Neural cell (in vitro differentiated cells): Measurements from ENCODE around the gene TMEFF1. TPM values are rescaled to one million over a fixed set of nuclear protein-coding genes. Genes with fewer than 3 reads are reported as not detected.

Experiments used
- H2AFZ ChIP-seq: fragments of 200-600, 300-800 bp; sonication (generic), shearing (Covaris generic); 2 replicates; pipeline ENCODE4 v1.6.0; 2014; ENCODE audit warnings: low read depth, mild to moderate bottlenecking, antibody characterized with exemption, low read length, moderate library complexity
- H3F3A ChIP-seq: fragments of 200-600 bp; shearing (Covaris generic); 2 replicates; pipeline ENCODE4 v1.6.1; 2016; ENCODE audit warnings: mild to moderate bottlenecking, moderate library complexity, mixed read lengths, antibody characterized with exemption, low read length; ENCODE audit not compliant: insufficient read depth, poor library complexity, severe bottlenecking
- H3K27ac ChIP-seq: fragments of 200-600, 300-800 bp; sonication (generic), shearing (Covaris generic); 2 replicates; pipeline ENCODE4 v1.5.1; 2014; ENCODE audit warnings: mild to moderate bottlenecking, low read length, moderate library complexity
- H3K27me3 ChIP-seq: fragments of 300-800, 200-600 bp; sonication (generic), shearing (Covaris generic); 2 replicates; pipeline ENCODE4 v1.6.0; 2014; ENCODE audit warnings: mild to moderate bottlenecking, low read depth, low read length, moderate library complexity; ENCODE audit not compliant: insufficient read depth
- H3K36me3 ChIP-seq: fragments of 300-800, 200-600 bp; sonication (generic), shearing (Covaris generic); 2 replicates; pipeline ENCODE4 v1.5.1; 2014; ENCODE audit warnings: mild to moderate bottlenecking, antibody characterized with exemption, low read length, moderate library complexity; ENCODE audit not compliant: insufficient read depth
- H3K4me2 ChIP-seq: fragments of 300-800, 200-600 bp; sonication (generic), shearing (Covaris generic); 2 replicates; pipeline ENCODE4 v1.6.0; 2014; ENCODE audit warnings: mild to moderate bottlenecking, low read length
- H3K4me3 ChIP-seq: fragments of 300-800, 200-600 bp; sonication (generic), shearing (Covaris generic); 2 replicates; pipeline ENCODE4 v1.5.1; 2014; ENCODE audit warnings: mild to moderate bottlenecking, low read length, moderate library complexity
- H3K79me2 ChIP-seq: fragments of 200-600 bp; shearing (Covaris generic); replicated peaks from 2 replicates; pipeline ENCODE4 v1.6.0; 2014; ENCODE audit warnings: mild to moderate bottlenecking, low read length, moderate library complexity; ENCODE audit not compliant: insufficient read depth
- H3K9ac ChIP-seq: fragments of 300-800, 200-600 bp; sonication (generic), shearing (Covaris generic); 2 replicates; pipeline ENCODE4 v1.6.1; 2016; ENCODE audit warnings: mild to moderate bottlenecking, low read length, mixed read lengths
- H3K9me2 ChIP-seq: fragments of 200-600 bp; shearing (Covaris generic); 2 replicates; pipeline ENCODE4 v1.6.1; 2016; ENCODE audit warnings: mild to moderate bottlenecking, low read length, mixed read lengths; ENCODE audit not compliant: insufficient read depth
- H3K9me3 ChIP-seq: fragments of 200-600, 300-800 bp; sonication (generic), shearing (Covaris generic); 2 replicates; pipeline ENCODE4 v1.6.1; 2016; ENCODE audit warnings: mild to moderate bottlenecking, mixed run types, low read length, moderate library complexity, mixed read lengths
- H4K20me1 ChIP-seq: fragments of 200-600 bp; shearing (Covaris generic); 2 replicates; pipeline ENCODE4 v1.6.1; 2016; ENCODE audit warnings: mild to moderate bottlenecking, mixed run types; ENCODE audit not compliant: insufficient read depth
- EP300 ChIP-seq: fragments of 450-650 bp; conservative IDR thresholded peaks from 2 replicates; pipeline ENCODE4 v1.6.1; 2014; ENCODE audit warnings: antibody characterized with exemption, mild to moderate bottlenecking, moderate library complexity; ENCODE audit not compliant: poor library complexity, severe bottlenecking
- EZH2 ChIP-seq: fragments of 200-600, 300-800 bp; shearing (Covaris generic), sonication (generic); IDR thresholded peaks from 2 replicates; pipeline ENCODE4 v1.6.1; 2014; ENCODE audit warnings: antibody characterized with exemption, low read length, borderline replicate concordance, mild to moderate bottlenecking; ENCODE audit not compliant: insufficient read depth, poor library complexity, severe bottlenecking
- MXI1 ChIP-seq: fragments of 450-650 bp; conservative IDR thresholded peaks from 2 replicates; pipeline ENCODE4 v1.6.1; 2014; ENCODE audit warnings: antibody characterized with exemption, mild to moderate bottlenecking; ENCODE audit not compliant: poor library complexity, severe bottlenecking
- POLR2AphosphoS5 ChIP-seq: IDR thresholded peaks from 2 replicates; pipeline ENCODE4 v1.6.1; 2012
- RAD21 ChIP-seq: fragments of 450-650 bp; conservative IDR thresholded peaks from 2 replicates; pipeline ENCODE4 v1.6.1; 2014; ENCODE audit warnings: antibody characterized with exemption, mild to moderate bottlenecking, moderate library complexity
- SMC3 ChIP-seq: fragments of 450-650 bp; conservative IDR thresholded peaks from 2 replicates; pipeline ENCODE4 v1.6.1; 2014; ENCODE audit warnings: antibody characterized with exemption, mild to moderate bottlenecking, moderate library complexity; ENCODE audit not compliant: poor library complexity
- TAF1 ChIP-seq: IDR thresholded peaks from 2 replicates; pipeline ENCODE4 v1.6.1; 2012; ENCODE audit warnings: low read depth
- polyA plus RNA-seq: library from polyadenylated mRNA; depleted of rRNA; stranded (reverse); fragments of >200 nt; gene quantifications from 2 replicates; pipeline ENCODE4 v1.2.3, GENCODE V29; 2014
- TF ChIP-seq, protein P1 (sequence below): IDR thresholded peaks from 2 replicates; pipeline ENCODE4 v1.6.1; 2012; ENCODE audit warnings: borderline replicate concordance
- TF ChIP-seq, protein P2 (sequence below): fragments of 450-650 bp; IDR thresholded peaks from 2 replicates; pipeline ENCODE4 v1.5.1; 2014; ENCODE audit warnings: antibody characterized with exemption, mild to moderate bottlenecking, moderate library complexity; ENCODE audit not compliant: poor library complexity, severe bottlenecking

Gene TMEFF1
- polyA plus RNA-seq, 1 donor from 2014 or later = 273 TPM

GRCh38 chr9:100468041-100468440 lies 4.9 kb upstream of the TMEFF1 start:
- H3K4me3 ChIP-seq = no peak overlapping the region
- H3K4me2 ChIP-seq = no peak overlapping the region
- H3K9me2 ChIP-seq = no peaks in the 10 kb centered on the region
- TF ChIP-seq POLR2AphosphoS5 (no peak), EP300 (no peak), TAF1 (no peak), RAD21 (no peak), MXI1 (no peak), EZH2 (no peak), SMC3 (no peak)
- TF ChIP-seq, protein P1, sequence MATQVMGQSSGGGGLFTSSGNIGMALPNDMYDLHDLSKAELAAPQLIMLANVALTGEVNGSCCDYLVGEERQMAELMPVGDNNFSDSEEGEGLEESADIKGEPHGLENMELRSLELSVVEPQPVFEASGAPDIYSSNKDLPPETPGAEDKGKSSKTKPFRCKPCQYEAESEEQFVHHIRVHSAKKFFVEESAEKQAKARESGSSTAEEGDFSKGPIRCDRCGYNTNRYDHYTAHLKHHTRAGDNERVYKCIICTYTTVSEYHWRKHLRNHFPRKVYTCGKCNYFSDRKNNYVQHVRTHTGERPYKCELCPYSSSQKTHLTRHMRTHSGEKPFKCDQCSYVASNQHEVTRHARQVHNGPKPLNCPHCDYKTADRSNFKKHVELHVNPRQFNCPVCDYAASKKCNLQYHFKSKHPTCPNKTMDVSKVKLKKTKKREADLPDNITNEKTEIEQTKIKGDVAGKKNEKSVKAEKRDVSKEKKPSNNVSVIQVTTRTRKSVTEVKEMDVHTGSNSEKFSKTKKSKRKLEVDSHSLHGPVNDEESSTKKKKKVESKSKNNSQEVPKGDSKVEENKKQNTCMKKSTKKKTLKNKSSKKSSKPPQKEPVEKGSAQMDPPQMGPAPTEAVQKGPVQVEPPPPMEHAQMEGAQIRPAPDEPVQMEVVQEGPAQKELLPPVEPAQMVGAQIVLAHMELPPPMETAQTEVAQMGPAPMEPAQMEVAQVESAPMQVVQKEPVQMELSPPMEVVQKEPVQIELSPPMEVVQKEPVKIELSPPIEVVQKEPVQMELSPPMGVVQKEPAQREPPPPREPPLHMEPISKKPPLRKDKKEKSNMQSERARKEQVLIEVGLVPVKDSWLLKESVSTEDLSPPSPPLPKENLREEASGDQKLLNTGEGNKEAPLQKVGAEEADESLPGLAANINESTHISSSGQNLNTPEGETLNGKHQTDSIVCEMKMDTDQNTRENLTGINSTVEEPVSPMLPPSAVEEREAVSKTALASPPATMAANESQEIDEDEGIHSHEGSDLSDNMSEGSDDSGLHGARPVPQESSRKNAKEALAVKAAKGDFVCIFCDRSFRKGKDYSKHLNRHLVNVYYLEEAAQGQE = no peak
- TF ChIP-seq, protein P2, sequence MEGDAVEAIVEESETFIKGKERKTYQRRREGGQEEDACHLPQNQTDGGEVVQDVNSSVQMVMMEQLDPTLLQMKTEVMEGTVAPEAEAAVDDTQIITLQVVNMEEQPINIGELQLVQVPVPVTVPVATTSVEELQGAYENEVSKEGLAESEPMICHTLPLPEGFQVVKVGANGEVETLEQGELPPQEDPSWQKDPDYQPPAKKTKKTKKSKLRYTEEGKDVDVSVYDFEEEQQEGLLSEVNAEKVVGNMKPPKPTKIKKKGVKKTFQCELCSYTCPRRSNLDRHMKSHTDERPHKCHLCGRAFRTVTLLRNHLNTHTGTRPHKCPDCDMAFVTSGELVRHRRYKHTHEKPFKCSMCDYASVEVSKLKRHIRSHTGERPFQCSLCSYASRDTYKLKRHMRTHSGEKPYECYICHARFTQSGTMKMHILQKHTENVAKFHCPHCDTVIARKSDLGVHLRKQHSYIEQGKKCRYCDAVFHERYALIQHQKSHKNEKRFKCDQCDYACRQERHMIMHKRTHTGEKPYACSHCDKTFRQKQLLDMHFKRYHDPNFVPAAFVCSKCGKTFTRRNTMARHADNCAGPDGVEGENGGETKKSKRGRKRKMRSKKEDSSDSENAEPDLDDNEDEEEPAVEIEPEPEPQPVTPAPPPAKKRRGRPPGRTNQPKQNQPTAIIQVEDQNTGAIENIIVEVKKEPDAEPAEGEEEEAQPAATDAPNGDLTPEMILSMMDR = no peak
- H4K20me1 ChIP-seq = no peaks in the 10 kb centered on the region
- no peaks in the 10 kb centered on the region for H3K27me3 ChIP-seq
- no peak overlapping the region for H3K9ac ChIP-seq
- H3K79me2 ChIP-seq = no peaks in the 10 kb centered on the region
- no peaks in the 10 kb centered on the region for H3K9me3 ChIP-seq
- no peak overlapping the region for H3K27ac ChIP-seq
- H2AFZ ChIP-seq = no peak overlapping the region
- H3F3A ChIP-seq = no peaks in the 10 kb centered on the region
- no peaks in the 10 kb centered on the region for H3K36me3 ChIP-seq

GRCh38 chr9:100472268-100472667 lies 681 bp upstream of the TMEFF1 start:
- Histone ChIP-seq H3K4me3 (peak overlapping the region; percentile 62), H3K9ac (peak overlapping the region; percentile 97)

More at GRCh38 chr9:100472268-100472667, 681 bp upstream of the TMEFF1 start:
- Histone ChIP-seq H3K9me3 (no peaks in the 10 kb centered on the region), H2AFZ (peak overlapping the region; percentile 45), H3K4me2 (peak overlapping the region; percentile 55), H3K79me2 (peaks cover 30% of the 10 kb centered on the region), H3K9me2 (no peaks in the 10 kb centered on the region), H3F3A (no peaks in the 10 kb centered on the region), H4K20me1 (no peaks in the 10 kb centered on the region), H3K27me3 (no peaks in the 10 kb centered on the region), H3K27ac (peak overlapping the region; percentile 70), H3K36me3 (no peaks in the 10 kb centered on the region)
- no peak for TF ChIP-seq EZH2
- TF ChIP-seq EP300 = no peak
- no peak for TF ChIP-seq MXI1
- TF ChIP-seq RAD21 = no peak
- TF ChIP-seq POLR2AphosphoS5 = no peak
- TF ChIP-seq, protein P1 = no peak
- TF ChIP-seq, protein P2 = no peak
- TF ChIP-seq TAF1 = no peak
